ENCODE measurements around the gene LINC00237. TPM values are rescaled to one million over a fixed set of nuclear protein-coding genes. Genes with fewer than 3 reads are reported as not detected.

The LINC00237 gene
- total and polyA plus RNA-seq, 9 of the 15 experiments (the other 6 are each of a cell fraction or from before 2014, with no cell fraction given) = not detected

GRCh38 chr20:21096321-21097043, 9.7 kb downstream of the LINC00237 start (continued):
- no peak for TF ChIP-seq KDM4B (IDR thresholded peaks at IDR 0.05; ENCODE audit: borderline replicate concordance in 2 of 2, low read depth in 1 of 2)
- no peak for TF ChIP-seq CHAMP1 (IDR thresholded peaks at IDR 0.05)
- TF ChIP-seq ATF7 (IDR thresholded peaks at IDR 0.05) = 0 out of 2 replicates have a peak, but pooled peaks have one; percentile 46
- TF ChIP-seq, protein P1, sequence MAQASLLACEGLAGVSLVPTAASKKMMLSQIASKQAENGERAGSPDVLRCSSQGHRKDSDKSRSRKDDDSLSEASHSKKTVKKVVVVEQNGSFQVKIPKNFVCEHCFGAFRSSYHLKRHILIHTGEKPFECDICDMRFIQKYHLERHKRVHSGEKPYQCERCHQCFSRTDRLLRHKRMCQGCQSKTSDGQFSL (CRISPR knock-in tag; IDR thresholded peaks at IDR 0.05) = no peak
- TF ChIP-seq, protein P1 (tag; IDR thresholded peaks at IDR 0.05) = no peak
- TF ChIP-seq MCM5 (IDR thresholded peaks at IDR 0.05; ENCODE audit: low read depth) = no peak
- TF ChIP-seq, protein P2, sequence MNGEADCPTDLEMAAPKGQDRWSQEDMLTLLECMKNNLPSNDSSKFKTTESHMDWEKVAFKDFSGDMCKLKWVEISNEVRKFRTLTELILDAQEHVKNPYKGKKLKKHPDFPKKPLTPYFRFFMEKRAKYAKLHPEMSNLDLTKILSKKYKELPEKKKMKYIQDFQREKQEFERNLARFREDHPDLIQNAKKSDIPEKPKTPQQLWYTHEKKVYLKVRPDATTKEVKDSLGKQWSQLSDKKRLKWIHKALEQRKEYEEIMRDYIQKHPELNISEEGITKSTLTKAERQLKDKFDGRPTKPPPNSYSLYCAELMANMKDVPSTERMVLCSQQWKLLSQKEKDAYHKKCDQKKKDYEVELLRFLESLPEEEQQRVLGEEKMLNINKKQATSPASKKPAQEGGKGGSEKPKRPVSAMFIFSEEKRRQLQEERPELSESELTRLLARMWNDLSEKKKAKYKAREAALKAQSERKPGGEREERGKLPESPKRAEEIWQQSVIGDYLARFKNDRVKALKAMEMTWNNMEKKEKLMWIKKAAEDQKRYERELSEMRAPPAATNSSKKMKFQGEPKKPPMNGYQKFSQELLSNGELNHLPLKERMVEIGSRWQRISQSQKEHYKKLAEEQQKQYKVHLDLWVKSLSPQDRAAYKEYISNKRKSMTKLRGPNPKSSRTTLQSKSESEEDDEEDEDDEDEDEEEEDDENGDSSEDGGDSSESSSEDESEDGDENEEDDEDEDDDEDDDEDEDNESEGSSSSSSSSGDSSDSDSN (IDR thresholded peaks at IDR 0.05; ENCODE audit: borderline replicate concordance in 1 of 2, low read depth in 2 of 2, low read length in 2 of 2) = no peak
- no peak for TF ChIP-seq ZNF561 (CRISPR knock-in tag; conservative IDR thresholded peaks at IDR 0.05)
- TF ChIP-seq ZNF592 (IDR thresholded peaks at IDR 0.05) = no peak
- TF ChIP-seq BACH1 (tag; IDR thresholded peaks at IDR 0.05) = no peak
- no peak for TF ChIP-seq RAD21 (CRISPR knock-in tag; conservative IDR thresholded peaks at IDR 0.05 in 1 of 2, IDR thresholded peaks at IDR 0.05 in 1 of 2)
- TF ChIP-seq NR2C1 (IDR thresholded peaks at IDR 0.05) = no peak
- no peak for TF ChIP-seq NR2C1 (tag; IDR thresholded peaks at IDR 0.05)
- no peak for TF ChIP-seq CSDE1 (IDR thresholded peaks at IDR 0.05)
- no peak for TF ChIP-seq ERF (CRISPR knock-in tag; IDR thresholded peaks at IDR 0.05)
